GM18498 (cell line): ENCODE measurements around the gene WDR73.

Source experiments
- ATAC-seq: cut with Tn5 transposase; IDR thresholded peaks from one replicate; pipeline ENCODE4 v1.9.1; 2021; ENCODE audit warnings: mild to moderate bottlenecking, moderate library complexity; ENCODE audit not compliant: unreplicated experiment

WDR73 gene

GRCh38 chr15:84621358-84621979, 32.6 kb downstream of the WDR73 start:
- no peak for ATAC-seq

GRCh38 chr15:84620626-84621025, 33.5 kb downstream of the WDR73 start:
- no peak for ATAC-seq

- ATAC-seq, result no peak
These were observed 37.8 kb downstream of the WDR73 start for GRCh38 chr15:84616235-84616634.

GRCh38 chr15:84611631-84612030, 42.5 kb downstream of the WDR73 start:
- no peak for ATAC-seq

GRCh38 chr15:84609818-84610525, 44.1 kb downstream of the WDR73 start:
- no peak for ATAC-seq

GRCh38 chr15:84608707-84609284, 45.3 kb downstream of the WDR73 start:
- no peak for ATAC-seq

- ATAC-seq, result no peak
These were observed 47.4 kb downstream of the WDR73 start for GRCh38 chr15:84606653-84607120.

GRCh38 chr15:84605554-84605882, 48.6 kb downstream of the WDR73 start:
- ATAC-seq, result no peak

GRCh38 chr15:84604826-84605553, 49.1 kb downstream of the WDR73 start:
- no peak for ATAC-seq

- no peak for ATAC-seq
These were observed 50.3 kb downstream of the WDR73 start for GRCh38 chr15:84603630-84604379.

GRCh38 chr15:84601555-84601838, 52.6 kb downstream of the WDR73 start:
- ATAC-seq, result no peak

- peak; percentile 98 for ATAC-seq
These were observed 53.2 kb downstream of the WDR73 start, which contains the start of gene ZSCAN2 for GRCh38 chr15:84600687-84601554. Gene ZSCAN2, plus strand, starts transcription at chr15:84601009. Its CDS starts 2,919 bp downstream, at chr15:84603928.

- ATAC-seq, result peak; percentile 7
These were observed 53.8 kb downstream of the WDR73 start for GRCh38 chr15:84600331-84600686.

- ATAC-seq, result no peak
These were observed 54.2 kb downstream of the WDR73 start for GRCh38 chr15:84599906-84600305.

- no peak for ATAC-seq
These were observed 55.1 kb downstream of the WDR73 start for GRCh38 chr15:84598993-84599392.

GRCh38 chr15:84598250-84598649, 55.8 kb downstream of the WDR73 start:
- ATAC-seq, result peak; percentile 44

- no peak for ATAC-seq
These were observed 56.8 kb downstream of the WDR73 start for GRCh38 chr15:84597296-84597695.

GRCh38 chr15:84595660-84596059, 58.4 kb downstream of the WDR73 start:
- ATAC-seq, result no peak

GRCh38 chr15:84594617-84595290, 59.3 kb downstream of the WDR73 start:
- no peak for ATAC-seq

GRCh38 chr15:84591815-84592214, 62.3 kb downstream of the WDR73 start:
- ATAC-seq, result no peak
